Right forelimb (tissue), 1 donor: ENCODE measurements around the gene STN1.

ENCODE experiments used
- DNase-seq: peaks from one replicate; pipeline ENCODE4 v3.0.0-alpha.2; 2018

Gene STN1

GRCh38 chr10:103928784-103929183, 10.8 kb upstream of the STN1 start:
- no peak for DNase-seq

GRCh38 chr10:103926722-103927319, 8.8 kb upstream of the STN1 start:
- DNase-seq: no peak

- DNase-seq: no peak
Observed at GRCh38 chr10:103925591-103925990, 7.6 kb upstream of the STN1 start.

GRCh38 chr10:103923502-103923901, 5.5 kb upstream of the STN1 start:
- DNase-seq: no peak

GRCh38 chr10:103922659-103923058, 4.7 kb upstream of the STN1 start:
- DNase-seq: no peak

- no peak for DNase-seq
Observed at GRCh38 chr10:103921750-103922195, 3.8 kb upstream of the STN1 start.

- DNase-seq: no peak
Observed at GRCh38 chr10:103921248-103921647, 3.3 kb upstream of the STN1 start.

GRCh38 chr10:103919648-103920025, 1.7 kb upstream of the STN1 start:
- no peak for DNase-seq

- DNase-seq: no peak
Observed at GRCh38 chr10:103917302-103918052, 507 bp downstream of the STN1 start.

- DNase-seq: no peak
Observed at GRCh38 chr10:103916876-103917275, 1.1 kb downstream of the STN1 start.

- DNase-seq: no peak
Observed at GRCh38 chr10:103916254-103916653, 1.7 kb downstream of the STN1 start.

GRCh38 chr10:103915796-103916195, 2.2 kb downstream of the STN1 start:
- no peak for DNase-seq

- no peak for DNase-seq
Observed at GRCh38 chr10:103912759-103913158, 5.2 kb downstream of the STN1 start.

GRCh38 chr10:103911021-103911459, 6.9 kb downstream of the STN1 start:
- DNase-seq: no peak

- DNase-seq: no peak
Observed at GRCh38 chr10:103910442-103911012, 7.5 kb downstream of the STN1 start.

- DNase-seq: no peak
Observed at GRCh38 chr10:103905441-103905840, 12.5 kb downstream of the STN1 start.

GRCh38 chr10:103901299-103901698, 16.7 kb downstream of the STN1 start:
- DNase-seq: no peak

GRCh38 chr10:103899312-103899711, 18.7 kb downstream of the STN1 start:
- DNase-seq: no peak

- DNase-seq: no peak
Observed at GRCh38 chr10:103897241-103897774, 20.7 kb downstream of the STN1 start.

GRCh38 chr10:103896225-103896624, 21.8 kb downstream of the STN1 start:
- no peak for DNase-seq

- DNase-seq: no peak
Observed at GRCh38 chr10:103895411-103896186, 22.4 kb downstream of the STN1 start.

GRCh38 chr10:103894441-103894864, 23.5 kb downstream of the STN1 start:
- DNase-seq: no peak

GRCh38 chr10:103893817-103894216, 24.2 kb downstream of the STN1 start:
- DNase-seq: no peak
